Neuronal stem cell (in vitro differentiated cells): ENCODE data around the gene AGPAT2.

Source experiments
- DNase-seq: peaks from one replicate; pipeline ENCODE4 v3.0.0-alpha.2; 2013; ENCODE audit warnings: low spot score
- H2AFZ ChIP-seq: one replicate; pipeline ENCODE4 v1.6.1; 2013; ENCODE audit warnings: mild to moderate bottlenecking, low read length, inconsistent platforms
- H2AK5ac ChIP-seq: 2 replicates; pipeline ENCODE4 v1.6.1; 2013; ENCODE audit warnings: low read depth, mild to moderate bottlenecking, inconsistent platforms, low read length, moderate library complexity, mixed read lengths
- H2BK120ac ChIP-seq: 2 replicates; pipeline ENCODE4 v1.6.1; 2013; ENCODE audit warnings: low read depth, mild to moderate bottlenecking, inconsistent platforms, low read length, moderate library complexity, mixed read lengths
- H2BK12ac ChIP-seq: one replicate; pipeline ENCODE4 v1.6.1; 2013; ENCODE audit warnings: low read length, inconsistent platforms
- H2BK15ac ChIP-seq: 2 replicates; pipeline ENCODE4 v1.6.1; 2013; ENCODE audit warnings: mild to moderate bottlenecking, low read length, inconsistent platforms, mixed read lengths
- H2BK5ac ChIP-seq: one replicate; pipeline ENCODE4 v1.6.1; 2013; ENCODE audit warnings: inconsistent platforms, mild to moderate bottlenecking, low read length, moderate library complexity
- H3K14ac ChIP-seq: one replicate; pipeline ENCODE4 v1.6.1; 2013; ENCODE audit warnings: low read length, inconsistent platforms
- H3K18ac ChIP-seq: 2 replicates; pipeline ENCODE4 v1.6.1; 2013; ENCODE audit warnings: low read length, inconsistent platforms
- H3K23ac ChIP-seq: 2 replicates; pipeline ENCODE4 v1.6.1; 2013; ENCODE audit warnings: low read depth, mild to moderate bottlenecking, mixed read lengths, low read length, inconsistent platforms; ENCODE audit not compliant: poor library complexity
- H3K27ac ChIP-seq: replicated peaks from 3 replicates; pipeline ENCODE4 v1.5.1; 2013; ENCODE audit warnings: low read length, inconsistent platforms
- H3K27me3 ChIP-seq, 3 experiments: 2 replicates each; pipeline ENCODE4 v1.6.1; 2013; ENCODE audit warnings: low read length in 3 of 3, mild to moderate bottlenecking in 2 of 3, inconsistent platforms in 1 of 3, low read depth in 1 of 3, mixed read lengths in 1 of 3, moderate library complexity in 1 of 3; ENCODE audit not compliant: control insufficient read depth in 3 of 3, insufficient read depth in 3 of 3
- H3K36me3 ChIP-seq, 2 donors: replicated peaks in 1 of 2; 2 replicates each; pipeline ENCODE4 v1.6.1; 2013; ENCODE audit warnings: low read length in 2 of 2; ENCODE audit not compliant: control insufficient read depth in 2 of 2, insufficient read depth in 2 of 2
- H3K4ac ChIP-seq: 2 replicates; pipeline ENCODE4 v1.6.1; 2013; ENCODE audit warnings: inconsistent platforms, mild to moderate bottlenecking, low read length, moderate library complexity
- H3K4me1 ChIP-seq, 2 donors: 1 replicate in 1 of 2; 2 replicates in 1 of 2; pipeline ENCODE4 v1.6.1; 2013; ENCODE audit warnings: low read length in 2 of 2, low read depth in 1 of 2; ENCODE audit not compliant: control insufficient read depth in 2 of 2, insufficient read depth in 1 of 2
- H3K4me2 ChIP-seq: one replicate; pipeline ENCODE4 v1.6.1; 2013; ENCODE audit warnings: mild to moderate bottlenecking, low read length, inconsistent platforms; ENCODE audit not compliant: insufficient read depth, poor library complexity, severe bottlenecking
- H3K4me3 ChIP-seq, 2 donors: 2 replicates each; pipeline ENCODE4 v1.5.1; 2013; ENCODE audit warnings: low read length in 2 of 2, mild to moderate bottlenecking in 2 of 2, inconsistent platforms in 1 of 2, moderate library complexity in 1 of 2
- H3K79me1 ChIP-seq: one replicate; pipeline ENCODE4 v1.6.1; 2013; ENCODE audit warnings: low read depth, mild to moderate bottlenecking, inconsistent platforms, low read length, moderate library complexity
- H3K9ac ChIP-seq: one replicate; pipeline ENCODE4 v1.6.1; 2013; ENCODE audit warnings: mild to moderate bottlenecking, low read depth, low read length, inconsistent platforms; ENCODE audit not compliant: poor library complexity
- H3K9me3 ChIP-seq, 2 donors: replicated peaks in 1 of 2; 2 replicates each; pipeline versions ENCODE3 to v1.6.1; 2013; ENCODE audit warnings: low read length in 2 of 2, mild to moderate bottlenecking in 2 of 2, inconsistent platforms in 1 of 2, low read depth in 1 of 2, mixed read lengths in 1 of 2, moderate library complexity in 1 of 2; ENCODE audit not compliant: control insufficient read depth in 2 of 2, insufficient read depth in 1 of 2
- H4K8ac ChIP-seq: one replicate; pipeline ENCODE4 v1.6.1; 2013; ENCODE audit warnings: low read depth, mild to moderate bottlenecking, inconsistent platforms, low read length, moderate library complexity
- H4K91ac ChIP-seq: one replicate; pipeline ENCODE4 v1.6.1; 2013; ENCODE audit warnings: low read length, low read depth, mild to moderate bottlenecking, inconsistent platforms; ENCODE audit not compliant: poor library complexity
- WGBS, 2 donors: extraction: QIAGEN DNeasy Blood & Tissue Kit; methylation state at CpG; one replicate each; pipeline ENCODE4 v1.1.7; 2013; ENCODE audit warnings: missing lambda C conversion rate in 2 of 2, mixed read lengths in 1 of 2; ENCODE audit not compliant: insufficient read length in 2 of 2, insufficient replicate concordance in 1 of 2; ENCODE audit errors: extremely low coverage in 2 of 2; 5-methylcytosine and 5-hydroxymethylcytosine counted together

The AGPAT2 gene

GRCh38 chr9:136672431-136673087 lies 14.7 kb downstream of the AGPAT2 start:
- no peak overlapping the region for H2BK12ac ChIP-seq

GRCh38 chr9:136671646-136672430 lies 15.4 kb downstream of the AGPAT2 start:
- no peak overlapping the region for H2AFZ ChIP-seq
- no peak overlapping the region for H3K4me2 ChIP-seq
- peak overlapping the region; percentile 64 for H3K18ac ChIP-seq
- H3K79me1 ChIP-seq = no peaks in the 10 kb centered on the region
- H2AK5ac ChIP-seq = peak overlapping the region; percentile 88
- no peak overlapping the region for H2BK5ac ChIP-seq
- H3K9ac ChIP-seq = no peak overlapping the region
- no peaks in the 10 kb centered on the region for H3K36me3 ChIP-seq
- H2BK120ac ChIP-seq = no peak overlapping the region
- no peak overlapping the region for H3K4ac ChIP-seq
- H2BK12ac ChIP-seq = no peak overlapping the region
- no peaks in the 10 kb centered on the region for H3K9me3 ChIP-seq
- DNase-seq = peak; percentile 54
- no peaks in the 10 kb centered on the region for H3K27me3 ChIP-seq
- no peak overlapping the region for H4K8ac ChIP-seq
- no peak overlapping the region for H4K91ac ChIP-seq
- WGBS, 2 donors = no CpG with 5 or more reads among the region's 27 CpGs
- H3K4me1 ChIP-seq = peaks cover 5 to 21% of the 10 kb centered on the region in 2 donors
- no peak overlapping the region for H2BK15ac ChIP-seq
- no peak overlapping the region for H3K14ac ChIP-seq
- no peak overlapping the region for H3K27ac ChIP-seq
- H3K4me3 ChIP-seq = no peak overlapping the region
- peak overlapping the region; percentile 31 for H3K23ac ChIP-seq

More at GRCh38 chr9:136672431-136673087, 14.7 kb downstream of the AGPAT2 start:
- H3K14ac ChIP-seq = no peak overlapping the region
- H4K91ac ChIP-seq = no peak overlapping the region
- H4K8ac ChIP-seq = no peak overlapping the region
- DNase-seq = no peak
- WGBS, 2 donors = no CpG with 5 or more reads among the region's 14 CpGs
- no peak overlapping the region for H3K23ac ChIP-seq
- no peak overlapping the region for H3K27ac ChIP-seq
- H2AK5ac ChIP-seq = no peak overlapping the region
- no peak overlapping the region for H2AFZ ChIP-seq
- H3K79me1 ChIP-seq = no peaks in the 10 kb centered on the region
- H3K18ac ChIP-seq = peak overlapping the region; percentile 11
- no peaks in the 10 kb centered on the region for H3K27me3 ChIP-seq
- no peak overlapping the region for H3K4me3 ChIP-seq
- H3K9me3 ChIP-seq = no peaks in the 10 kb centered on the region
- H2BK15ac ChIP-seq = no peak overlapping the region
- H2BK5ac ChIP-seq = no peak overlapping the region
- H3K9ac ChIP-seq = no peak overlapping the region
- no peaks in the 10 kb centered on the region for H3K36me3 ChIP-seq
- no peak overlapping the region for H3K4me2 ChIP-seq
- no peak overlapping the region for H3K4ac ChIP-seq
- peaks cover 2 to 14% of the 10 kb centered on the region in 2 donors for H3K4me1 ChIP-seq
- peak overlapping the region; percentile 67 for H2BK120ac ChIP-seq

GRCh38 chr9:136671254-136671614 lies 16.0 kb downstream of the AGPAT2 start:
- H3K36me3 ChIP-seq = no peaks in the 10 kb centered on the region
- H3K4ac ChIP-seq = no peak overlapping the region
- WGBS, 2 donors = no CpG with 5 or more reads among the region's 12 CpGs
- peaks cover 0 to 3% (median 0%) of the 10 kb centered on the region in 3 experiments for H3K27me3 ChIP-seq
- no peak overlapping the region for H2BK12ac ChIP-seq
- H2AK5ac ChIP-seq = peak overlapping the region; percentile 88
- no peak overlapping the region for H2BK5ac ChIP-seq
- no peak overlapping the region for H4K91ac ChIP-seq
- peaks cover 2% of the 10 kb centered on the region for H3K79me1 ChIP-seq
- H2BK15ac ChIP-seq = no peak overlapping the region
- no peak overlapping the region for H3K4me3 ChIP-seq
- no peak overlapping the region for H2BK120ac ChIP-seq
- DNase-seq = no peak
- peak overlapping the region; percentile 65 for H4K8ac ChIP-seq
- H3K23ac ChIP-seq = peak overlapping the region; percentile 20
- no peak overlapping the region for H2AFZ ChIP-seq
- H3K9me3 ChIP-seq = no peaks in the 10 kb centered on the region
- peak overlapping the region; percentile 57 for H3K18ac ChIP-seq
- no peak overlapping the region for H3K14ac ChIP-seq
- no peak overlapping the region for H3K27ac ChIP-seq
- no peak overlapping the region for H3K4me2 ChIP-seq
- peaks cover 9 to 25% of the 10 kb centered on the region in 2 donors for H3K4me1 ChIP-seq
- H3K9ac ChIP-seq = no peak overlapping the region

GRCh38 chr9:136670576-136671253 lies 16.5 kb downstream of the AGPAT2 start:
- Histone ChIP-seq H3K27ac (no peak overlapping the region), H4K91ac (no peak overlapping the region), H3K4me1 (peaks cover 9 to 25% of the 10 kb centered on the region in 2 donors), H2AK5ac (peak overlapping the region; percentile 88), H2BK15ac (no peak overlapping the region), H3K27me3 (peaks cover 0 to 3% (median 0%) of the 10 kb centered on the region in 3 experiments), H3K4me3 (no peak overlapping the region), H4K8ac (no peak overlapping the region), H3K4ac (no peak overlapping the region), H3K9me3 (no peaks in the 10 kb centered on the region), H2AFZ (no peak overlapping the region), H3K23ac (peak overlapping the region; percentile 85), H3K79me1 (peaks cover 2% of the 10 kb centered on the region), H3K36me3 (no peaks in the 10 kb centered on the region), H3K4me2 (no peak overlapping the region), H2BK120ac (no peak overlapping the region), H3K9ac (no peak overlapping the region), H3K18ac (peak overlapping the region; percentile 19), H2BK5ac (no peak overlapping the region), H2BK12ac (no peak overlapping the region), H3K14ac (no peak overlapping the region)
- no CpG with 5 or more reads among the region's 36 CpGs for WGBS, 2 donors
- DNase-seq = no peak
